GM18868 (cell line): Measurements from ENCODE around the gene PDLIM7.
A peak's percentile ranks its signal among the peaks of the same experiment; 100 is the strongest.

Source experiments
- ATAC-seq: cut with Tn5 transposase; IDR thresholded peaks from one replicate; pipeline ENCODE4 v1.9.1; 2021; ENCODE audit warnings: mild to moderate bottlenecking, moderate library complexity; ENCODE audit not compliant: unreplicated experiment

Gene PDLIM7

DNA sequence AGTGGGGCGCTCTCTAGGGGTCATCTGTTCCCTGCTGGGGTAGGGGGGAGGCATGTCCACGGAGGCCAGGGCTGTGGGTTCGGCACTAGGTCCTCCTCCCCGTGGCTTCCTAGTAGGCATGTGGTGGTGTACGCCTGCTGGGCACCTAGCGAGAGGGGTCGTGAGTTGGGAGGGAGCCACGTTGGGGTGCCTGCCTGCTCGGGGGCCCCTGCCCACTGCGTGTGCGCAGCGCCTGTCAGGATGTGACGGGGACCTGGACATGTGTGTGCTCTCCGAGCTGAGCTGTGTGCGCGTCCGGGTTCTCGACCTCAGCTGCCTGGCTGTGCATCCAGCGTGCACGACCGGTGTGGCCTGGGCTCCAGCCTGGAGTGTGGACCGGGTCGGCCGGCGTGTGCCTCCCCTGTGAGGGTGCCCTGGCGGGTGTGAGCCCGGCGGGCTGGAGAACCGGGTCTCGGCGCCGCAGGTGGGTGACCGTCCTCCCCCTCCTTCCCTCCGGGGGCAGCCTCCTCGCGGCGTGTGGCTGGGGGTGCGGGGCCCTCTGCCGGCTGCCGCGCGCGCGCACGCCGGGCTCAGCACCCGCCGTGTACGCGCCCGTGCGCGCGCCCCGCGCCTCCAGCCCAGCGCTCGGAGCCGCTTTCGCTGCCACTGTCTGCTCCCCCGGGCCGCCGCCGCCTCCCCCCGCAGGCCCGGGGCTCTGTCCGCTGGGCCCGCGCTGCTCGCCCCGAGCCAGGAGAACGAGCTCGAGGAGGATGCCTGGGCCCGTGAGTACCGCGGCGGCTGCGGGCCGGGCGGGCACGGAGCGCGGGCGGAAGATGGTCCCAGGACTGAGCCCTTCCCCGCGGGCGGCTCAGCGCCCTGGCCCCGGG is 51.0 kb downstream of the PDLIM7 start, which contains the start of gene PRR7:
Gene PRR7, plus strand, starts transcription at position 615 of the 866 bp plus-strand sequence. CDS start 8,254 bp downstream, outside the sequence.
- peak; percentile 46 for ATAC-seq

DNA sequence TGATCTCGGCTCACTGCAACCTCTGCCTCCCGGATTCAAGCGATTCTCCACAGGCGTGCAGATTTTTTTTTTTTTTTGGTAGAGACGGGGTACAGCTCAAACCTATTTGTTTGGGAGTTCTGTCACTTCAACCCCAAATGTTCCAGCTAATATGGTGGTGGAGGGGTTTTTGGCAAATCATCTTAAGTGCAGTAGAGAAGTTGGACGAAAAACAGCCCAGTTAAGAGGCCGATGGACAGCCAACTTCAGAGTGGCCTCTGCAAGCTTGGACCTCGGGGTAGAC is 51.5 kb downstream of the PDLIM7 start:
- no peak for ATAC-seq

DNA sequence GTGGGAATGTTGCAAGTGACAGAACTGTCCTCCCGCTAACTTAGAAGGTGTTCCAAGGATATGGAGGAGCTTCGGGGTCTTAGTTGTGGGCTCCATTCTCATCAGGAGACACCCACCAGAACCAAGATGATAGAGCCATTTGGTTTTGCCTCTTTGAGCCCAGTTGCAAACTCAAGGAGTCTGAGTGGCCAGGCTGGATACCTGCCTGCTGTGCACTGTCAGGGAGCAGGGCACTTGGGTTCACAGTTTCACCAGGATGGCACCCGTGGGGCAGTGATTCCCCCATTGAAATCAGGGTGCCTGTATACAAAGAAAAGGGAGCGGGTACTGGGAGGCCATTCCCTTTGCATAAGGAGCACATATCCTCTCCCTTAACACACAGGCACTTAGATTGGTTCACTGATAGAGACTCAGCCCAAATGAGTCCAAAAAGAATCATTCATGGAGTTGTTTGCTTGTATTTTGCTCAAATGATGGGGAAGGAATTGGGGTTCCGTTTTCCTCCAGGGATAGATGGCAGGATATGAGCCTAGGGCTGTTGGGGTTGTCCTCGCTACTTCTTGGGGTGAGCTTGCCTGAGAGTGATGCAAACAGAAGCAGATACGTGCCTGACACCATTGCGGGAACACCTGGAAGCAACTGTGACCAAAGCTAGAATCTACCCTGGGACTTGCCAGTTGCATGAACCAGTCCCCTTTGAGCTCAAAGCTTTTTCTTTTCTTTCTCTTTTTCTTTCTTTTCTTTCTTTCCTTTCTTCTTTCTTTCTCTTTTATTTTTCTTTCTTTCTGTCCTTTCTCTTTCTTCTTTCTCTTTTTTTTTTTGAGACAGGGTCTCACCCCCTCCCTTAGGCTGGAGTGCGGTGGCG is 52.1 kb downstream of the PDLIM7 start:
- no peak for ATAC-seq

DNA sequence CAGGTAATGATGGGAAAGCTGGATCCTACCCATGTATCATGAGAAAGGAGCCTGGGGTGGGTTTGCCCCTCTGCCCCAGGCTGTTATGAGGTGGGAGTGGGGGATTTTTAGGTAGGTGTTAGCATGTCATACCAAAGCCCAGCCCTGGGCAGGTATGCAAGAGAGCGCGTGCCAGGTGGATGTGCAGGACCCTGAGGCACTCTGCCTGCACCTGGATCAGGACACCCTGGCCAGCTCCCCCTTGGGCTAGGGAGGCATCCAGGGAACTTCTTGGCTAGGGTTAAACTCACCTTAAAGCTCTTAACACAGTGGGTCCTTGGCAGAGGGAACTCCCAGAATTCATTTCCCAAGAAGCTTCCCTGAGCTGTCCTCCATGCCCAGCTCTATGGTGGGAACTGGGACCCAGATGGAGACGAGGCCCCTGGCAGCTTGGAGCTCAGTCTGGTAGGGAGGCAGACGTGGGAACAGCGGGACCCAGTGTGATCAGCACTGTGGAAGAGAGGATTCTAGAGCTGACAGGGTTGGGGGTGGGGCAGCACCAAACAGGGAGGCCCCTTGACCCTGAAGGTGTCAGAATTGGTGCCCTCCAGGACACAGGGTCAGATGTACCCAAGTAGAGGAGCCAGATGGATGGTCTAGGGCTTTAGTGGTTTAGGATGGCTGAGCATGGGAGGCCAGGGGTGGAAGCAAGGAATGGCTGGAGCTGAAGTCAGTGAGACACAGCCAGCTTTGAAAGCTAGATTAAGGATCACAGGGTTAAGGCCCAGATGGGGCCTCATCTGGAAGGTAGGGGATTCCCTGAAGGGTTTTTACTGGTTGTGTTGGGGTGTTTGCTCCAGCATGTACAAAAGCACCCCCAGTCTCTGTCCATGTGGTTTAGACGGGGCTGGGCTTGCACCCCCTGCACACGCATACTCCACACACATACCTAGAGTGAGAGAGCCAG is 53.0 kb downstream of the PDLIM7 start:
- ATAC-seq, result no peak

DNA sequence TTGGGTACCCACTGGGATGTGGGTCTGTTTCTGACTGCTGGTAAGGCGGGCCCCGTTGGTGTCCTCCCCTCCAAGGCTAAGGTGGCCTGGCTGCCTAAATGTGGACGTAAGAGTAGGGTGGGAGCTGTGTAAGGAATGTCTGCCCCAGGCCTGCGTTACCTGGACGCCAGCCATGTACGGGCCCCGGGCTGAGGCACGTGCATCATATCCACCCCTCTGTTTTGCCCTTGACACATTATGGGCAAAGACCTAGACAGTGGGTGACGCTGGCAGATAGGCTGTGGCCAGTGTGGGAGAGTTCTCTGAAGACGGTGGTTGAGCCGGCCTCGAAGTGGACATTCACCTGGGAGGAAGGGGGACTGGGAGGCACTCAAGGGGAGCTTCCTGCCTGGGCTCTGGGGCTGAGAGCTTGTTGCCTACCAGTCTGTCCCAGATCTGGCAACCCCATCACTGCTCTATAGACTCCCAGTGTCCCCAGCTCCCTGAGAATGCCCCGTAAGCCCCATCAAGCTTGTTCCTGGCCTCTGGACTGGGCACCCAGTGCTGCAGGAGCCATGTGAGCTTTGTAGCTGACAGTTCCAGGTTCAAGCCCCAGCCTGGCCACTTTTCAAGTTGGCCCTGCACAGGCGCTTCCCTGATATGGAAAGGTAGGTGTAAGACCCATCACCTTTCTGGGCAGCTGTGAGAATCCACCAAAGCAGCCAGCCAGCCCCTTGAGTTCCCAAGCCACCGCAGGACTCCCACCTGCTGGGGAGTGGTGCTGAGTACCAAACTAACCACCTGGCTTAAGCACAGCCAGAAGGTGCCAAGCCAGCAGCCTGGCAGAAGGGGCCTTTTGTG is 54.0 kb downstream of the PDLIM7 start:
- ATAC-seq, result no peak

DNA sequence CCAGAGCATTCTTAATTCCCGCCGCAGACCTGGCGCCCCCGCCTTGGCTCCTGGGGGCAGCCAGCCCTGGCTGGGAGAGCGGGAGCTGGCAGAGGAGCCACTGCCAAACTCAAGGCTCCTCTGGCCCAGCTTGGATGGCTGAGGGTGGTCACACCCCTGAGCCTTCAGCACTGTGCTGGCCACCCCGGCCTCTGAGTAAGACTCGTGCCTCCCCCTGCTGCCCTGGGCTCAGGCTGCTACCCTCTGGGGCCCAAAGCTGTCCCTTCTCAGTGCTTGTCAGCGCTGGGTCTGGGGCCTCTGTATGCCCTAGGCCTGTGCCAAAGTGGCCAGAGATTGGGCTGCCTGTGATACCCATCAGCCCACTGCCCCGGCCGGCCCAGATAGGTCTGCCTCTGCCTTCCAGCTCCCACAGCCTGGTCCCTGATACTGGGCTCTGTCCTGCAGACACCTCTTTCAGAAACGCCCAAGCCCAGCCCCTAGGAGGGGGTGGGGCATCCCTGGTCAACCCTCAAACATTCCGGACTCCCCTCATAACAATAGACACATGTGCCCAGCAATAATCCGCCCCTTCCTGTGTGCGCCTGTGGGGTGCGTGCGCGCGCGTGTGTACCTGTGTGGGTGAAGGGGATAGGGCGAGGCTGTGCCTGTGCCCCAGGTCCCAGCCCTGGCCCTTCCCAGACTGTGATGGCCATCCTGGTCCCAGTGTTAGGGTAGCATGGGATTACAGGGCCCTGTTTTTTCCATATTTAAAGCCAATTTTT is 55.2 kb downstream of the PDLIM7 start:
- ATAC-seq, result no peak

DNA sequence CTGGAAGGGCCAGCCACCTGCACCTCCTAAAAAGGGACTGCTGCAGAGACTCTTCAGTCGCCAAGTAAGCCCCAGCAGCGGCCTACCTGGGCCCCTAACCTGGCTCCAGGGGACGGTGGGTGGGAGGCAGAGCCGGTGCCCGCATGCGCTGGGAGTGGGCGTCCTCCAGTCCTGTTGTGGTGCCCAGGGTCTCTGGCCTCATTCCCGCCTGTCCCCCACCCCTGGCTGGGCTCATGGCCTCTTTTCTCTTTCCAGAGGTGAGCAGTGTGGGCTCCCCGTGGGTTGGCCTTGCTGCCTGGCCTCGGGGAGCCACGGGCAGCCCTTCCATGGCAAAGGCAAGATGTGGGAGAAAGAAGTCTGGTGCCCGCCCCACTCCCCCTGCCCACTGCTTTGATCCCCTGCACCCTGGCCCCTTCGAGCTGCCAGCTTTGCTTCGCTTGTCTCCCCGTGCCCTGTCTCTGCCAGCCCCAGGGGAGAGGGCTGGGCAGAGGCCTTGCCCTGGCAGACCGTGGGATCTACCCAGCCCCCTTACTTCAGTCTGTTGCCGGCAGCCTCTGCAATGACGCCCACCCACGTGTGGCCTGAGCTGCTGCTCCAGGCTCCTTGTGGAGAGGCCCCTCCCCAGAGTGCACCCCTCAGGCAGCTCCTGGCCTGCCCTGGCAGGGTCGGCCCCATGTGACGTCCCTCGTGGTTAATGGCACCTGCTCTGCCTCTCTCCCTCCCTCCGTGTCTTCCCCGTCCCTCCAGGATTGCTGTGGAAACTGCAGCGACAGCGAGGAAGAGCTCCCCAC is 56.2 kb downstream of the PDLIM7 start:
- no peak for ATAC-seq

DNA sequence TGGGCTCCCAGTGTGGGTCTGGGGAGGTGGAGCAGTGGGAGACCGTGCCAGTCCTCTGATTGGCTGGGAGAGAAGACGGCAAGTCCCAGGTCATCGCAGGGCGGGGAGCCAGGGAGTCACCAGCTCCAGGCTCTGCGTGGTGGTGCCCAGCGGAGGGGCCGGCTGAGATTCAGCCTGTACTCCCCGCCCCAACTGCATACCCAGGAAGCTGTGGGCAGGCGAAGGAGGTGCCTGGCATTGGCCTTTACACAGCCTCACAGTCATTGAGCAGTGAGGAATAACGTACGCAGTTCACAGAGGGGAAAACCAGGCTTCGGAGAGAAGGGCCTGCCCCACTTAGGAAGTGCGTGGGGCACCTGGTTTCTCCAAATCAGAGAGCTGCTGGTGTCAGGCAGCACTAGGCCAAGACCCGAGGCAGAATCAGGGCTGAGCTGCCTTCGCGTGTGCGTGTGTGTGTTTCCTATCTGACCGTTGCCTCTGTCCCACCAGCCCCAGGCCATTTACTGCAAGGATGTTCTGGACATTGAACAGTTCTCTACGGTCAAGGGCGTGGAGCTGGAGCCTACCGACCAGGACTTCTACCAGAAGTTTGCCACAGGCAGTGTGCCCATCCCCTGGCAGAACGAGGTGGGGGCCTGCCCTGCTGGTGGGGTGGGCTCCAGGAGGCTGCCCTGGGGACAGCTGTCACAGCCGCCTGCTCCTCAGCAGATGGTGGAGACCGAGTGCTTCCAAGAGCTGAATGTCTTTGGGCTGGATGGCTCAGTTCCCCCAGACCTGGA is 57.0 kb downstream of the PDLIM7 start:
- ATAC-seq, result no peak

DNA sequence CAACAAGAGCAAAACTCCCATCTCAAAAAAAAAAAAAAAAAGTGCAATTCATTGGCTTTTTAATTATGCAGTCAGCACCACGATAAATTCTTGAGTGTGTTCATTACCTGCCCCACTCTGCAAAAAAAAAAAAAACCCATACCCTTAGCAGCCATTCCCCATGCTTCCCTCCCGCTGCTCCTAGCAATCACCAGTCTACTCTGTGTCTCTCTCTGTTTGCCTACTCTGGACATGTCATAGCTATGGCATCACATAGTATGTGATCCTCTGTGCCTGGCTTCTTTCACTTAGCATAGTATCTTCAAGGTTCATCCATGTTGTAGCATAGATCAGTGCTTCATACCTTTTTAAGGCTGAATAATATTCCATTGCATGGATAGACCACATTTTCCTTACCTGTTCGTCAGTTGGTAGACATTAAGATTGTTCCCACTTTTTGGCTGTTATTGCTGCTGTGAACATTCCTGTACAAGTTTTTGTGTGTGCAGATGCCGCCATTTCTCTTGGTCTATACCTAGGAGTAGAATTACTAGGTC is 57.8 kb downstream of the PDLIM7 start:
- ATAC-seq, result no peak

DNA sequence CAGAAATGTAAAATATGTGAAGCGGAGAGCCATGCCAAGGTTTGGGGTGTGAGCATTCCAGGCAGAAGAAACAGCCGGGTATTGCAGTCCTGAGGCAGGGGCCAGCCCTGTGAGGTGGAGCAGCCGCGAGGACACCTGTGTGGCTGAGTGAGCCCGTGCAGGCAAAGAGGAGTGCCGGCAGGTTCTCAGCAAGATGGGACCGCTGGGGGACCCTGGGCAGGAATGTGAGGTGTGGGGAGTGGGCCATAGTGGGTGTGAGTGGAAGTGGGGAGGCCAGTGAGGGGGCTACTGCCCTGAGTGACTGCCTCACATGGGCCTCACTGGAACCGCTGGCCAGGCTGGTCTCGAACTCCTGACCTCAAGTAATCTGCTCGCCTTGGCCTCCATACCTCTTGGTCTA is 58.9 kb downstream of the PDLIM7 start:
- ATAC-seq, result no peak

DNA sequence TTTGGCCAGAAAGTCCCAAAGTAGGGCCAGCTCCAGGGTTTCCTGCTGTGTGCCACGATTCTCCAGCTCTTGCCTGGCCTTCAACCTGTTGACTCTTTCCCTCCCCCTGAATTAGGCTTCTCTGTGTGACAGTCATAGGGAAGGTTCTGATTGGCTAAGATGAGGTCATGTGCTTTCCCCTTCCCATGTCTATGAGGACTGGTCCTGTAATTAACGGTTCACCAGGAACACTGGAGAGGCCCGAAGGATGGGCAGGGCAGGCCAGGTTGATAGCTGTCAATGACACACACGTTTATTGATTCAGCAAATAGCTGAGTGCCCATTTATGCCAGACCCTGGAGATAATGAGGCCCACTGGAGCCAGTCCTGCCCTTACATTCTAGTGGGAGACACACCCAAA is 59.8 kb downstream of the PDLIM7 start:
- ATAC-seq, result no peak

DNA sequence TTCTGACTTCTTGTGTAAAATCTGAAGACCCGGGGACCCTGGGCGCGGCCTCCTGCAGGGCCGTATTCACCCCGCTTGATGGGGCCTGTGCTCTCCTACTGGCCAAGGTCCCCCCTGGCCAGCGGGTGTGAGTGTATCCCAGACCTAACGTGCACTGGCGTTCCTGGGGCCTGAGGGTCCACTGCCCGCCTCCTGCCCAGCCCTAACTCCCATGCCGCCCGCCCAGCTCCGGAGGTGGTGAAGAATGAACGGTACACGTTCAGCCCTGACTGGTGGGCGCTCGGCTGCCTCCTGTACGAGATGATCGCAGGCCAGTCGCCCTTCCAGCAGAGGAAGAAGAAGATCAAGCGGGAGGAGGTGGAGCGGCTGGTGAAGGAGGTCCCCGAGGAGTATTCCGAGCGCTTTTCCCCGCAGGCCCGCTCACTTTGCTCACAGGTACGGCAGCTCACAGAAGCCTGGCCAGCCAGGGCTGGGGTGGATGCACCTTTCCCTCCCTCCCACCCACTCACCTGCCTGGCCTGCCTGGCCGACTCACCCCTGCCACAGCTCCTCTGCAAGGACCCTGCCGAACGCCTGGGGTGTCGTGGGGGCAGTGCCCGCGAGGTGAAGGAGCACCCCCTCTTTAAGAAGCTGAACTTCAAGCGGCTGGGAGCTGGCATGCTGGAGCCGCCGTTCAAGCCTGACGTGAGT is 61.4 kb downstream of the PDLIM7 start:
- no peak for ATAC-seq

DNA sequence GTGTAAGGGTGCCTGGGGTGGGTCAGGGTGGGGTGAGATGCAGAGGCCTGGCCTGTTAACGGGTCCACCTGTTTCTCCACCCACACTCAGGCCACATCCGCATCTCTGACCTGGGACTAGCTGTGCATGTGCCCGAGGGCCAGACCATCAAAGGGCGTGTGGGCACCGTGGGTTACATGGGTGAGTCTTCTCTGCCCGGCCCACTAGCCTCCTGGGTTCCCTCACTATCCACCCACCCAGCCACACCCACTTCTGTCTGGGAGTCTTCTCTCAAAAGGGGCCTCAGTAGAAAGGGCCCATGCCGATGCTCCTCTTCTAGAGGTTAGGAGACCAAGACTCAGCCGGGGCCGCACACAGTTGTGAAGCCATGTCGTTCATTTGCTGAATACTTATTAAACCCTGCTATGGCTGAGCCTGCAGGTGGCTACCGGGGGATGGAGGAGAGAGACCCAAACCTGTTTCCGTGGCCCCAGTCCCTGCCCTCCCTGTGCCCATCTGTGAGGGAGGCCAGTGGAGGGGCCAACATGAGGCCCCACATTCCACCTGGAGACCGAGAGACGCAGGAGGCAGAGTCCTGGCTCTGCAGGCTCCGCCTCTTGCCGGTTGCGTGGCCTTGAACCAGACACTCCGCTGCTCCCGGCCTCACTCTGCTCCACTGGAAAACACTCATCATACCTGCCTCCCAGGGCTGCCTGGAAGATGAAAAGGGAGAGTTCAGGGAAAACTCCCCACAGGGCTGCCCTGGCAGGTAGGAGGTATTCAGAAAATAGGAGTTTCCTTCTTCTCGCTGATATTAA is 62.3 kb downstream of the PDLIM7 start:
- ATAC-seq, result no peak

DNA sequence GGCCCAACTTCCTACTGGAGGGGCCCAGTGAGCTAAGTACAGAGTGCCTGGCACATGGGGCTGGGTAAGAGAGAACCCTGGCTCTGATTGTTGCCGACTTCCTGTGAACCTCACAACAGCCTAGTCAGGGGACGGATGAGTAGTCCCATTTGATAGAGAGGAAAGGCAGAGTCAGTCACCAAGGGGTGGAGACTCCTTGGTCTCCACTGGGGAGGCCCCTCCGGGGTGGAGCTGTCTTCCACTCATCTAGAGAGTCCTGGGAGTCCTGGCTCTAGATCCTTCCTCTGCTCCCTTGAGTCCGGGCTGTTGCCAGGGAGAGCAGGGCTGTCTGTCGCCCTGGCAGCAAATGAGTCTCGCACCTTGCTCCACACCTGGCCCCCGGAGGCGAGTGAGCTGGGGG is 63.0 kb downstream of the PDLIM7 start:
- ATAC-seq, result no peak

DNA sequence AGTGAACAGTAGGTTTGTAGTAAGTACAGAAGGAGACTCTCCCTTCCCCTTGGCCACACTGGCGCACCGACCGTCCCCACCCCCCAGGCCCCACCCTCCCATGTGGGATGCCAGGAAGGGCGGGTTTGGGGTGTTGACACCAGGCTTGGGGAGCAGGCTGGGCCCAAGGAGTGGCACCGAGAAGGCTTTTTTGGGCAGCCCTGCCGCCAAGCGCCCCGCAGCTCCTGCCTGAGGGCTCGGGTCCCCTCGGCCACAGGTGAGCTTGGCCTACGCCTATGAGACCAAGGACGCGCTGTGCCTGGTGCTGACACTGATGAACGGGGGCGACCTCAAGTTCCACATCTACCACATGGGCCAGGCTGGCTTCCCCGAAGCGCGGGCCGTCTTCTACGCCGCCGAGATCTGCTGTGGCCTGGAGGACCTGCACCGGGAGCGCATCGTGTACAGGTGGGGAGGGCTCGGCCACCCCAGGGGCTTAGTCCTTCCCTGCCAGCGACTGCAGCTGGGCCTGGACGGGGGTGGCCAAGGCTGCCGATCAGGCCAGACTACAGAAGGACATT is 63.7 kb downstream of the PDLIM7 start:
- ATAC-seq, result no peak
